ENCODE data around the gene PPIB. TPM values are rescaled to one million over a fixed set of nuclear protein-coding genes. Genes with fewer than 3 reads are reported as not detected.
"Not testable (repeated sequence)": the region's sequence is repeated elsewhere in the genome, so short reads cannot be mapped to it uniquely, and the experiment has no call there.

PPIB gene
- total and polyA plus RNA-seq, 8 donors: 512 to 728 (median 544) TPM

DNA sequence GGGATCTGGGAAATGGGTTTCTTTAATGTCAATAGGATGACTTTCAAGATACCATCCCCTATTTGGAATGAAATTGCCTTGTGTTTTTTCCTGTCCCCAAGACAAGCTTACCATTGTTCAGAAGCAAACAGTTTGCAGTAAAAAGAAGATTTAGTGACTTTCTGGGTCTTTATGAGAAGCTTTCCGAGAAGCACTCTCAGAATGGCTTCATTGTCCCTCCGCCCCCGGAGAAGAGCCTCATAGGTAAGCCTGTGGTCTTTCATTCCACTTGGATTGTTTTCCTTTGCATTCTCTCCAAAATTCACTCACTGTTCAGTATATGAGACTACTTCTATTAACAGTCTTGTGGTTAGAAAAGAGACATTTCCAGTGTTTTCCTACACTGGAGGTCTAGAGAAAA, 36.8 kb downstream of the PPIB start:
- peaks cover 0 to 100% of the 10 kb centered on the region in 2 donors for H3K36me3 ChIP-seq
- H3K27ac ChIP-seq: no peak overlapping the region
- TF ChIP-seq, protein P1, sequence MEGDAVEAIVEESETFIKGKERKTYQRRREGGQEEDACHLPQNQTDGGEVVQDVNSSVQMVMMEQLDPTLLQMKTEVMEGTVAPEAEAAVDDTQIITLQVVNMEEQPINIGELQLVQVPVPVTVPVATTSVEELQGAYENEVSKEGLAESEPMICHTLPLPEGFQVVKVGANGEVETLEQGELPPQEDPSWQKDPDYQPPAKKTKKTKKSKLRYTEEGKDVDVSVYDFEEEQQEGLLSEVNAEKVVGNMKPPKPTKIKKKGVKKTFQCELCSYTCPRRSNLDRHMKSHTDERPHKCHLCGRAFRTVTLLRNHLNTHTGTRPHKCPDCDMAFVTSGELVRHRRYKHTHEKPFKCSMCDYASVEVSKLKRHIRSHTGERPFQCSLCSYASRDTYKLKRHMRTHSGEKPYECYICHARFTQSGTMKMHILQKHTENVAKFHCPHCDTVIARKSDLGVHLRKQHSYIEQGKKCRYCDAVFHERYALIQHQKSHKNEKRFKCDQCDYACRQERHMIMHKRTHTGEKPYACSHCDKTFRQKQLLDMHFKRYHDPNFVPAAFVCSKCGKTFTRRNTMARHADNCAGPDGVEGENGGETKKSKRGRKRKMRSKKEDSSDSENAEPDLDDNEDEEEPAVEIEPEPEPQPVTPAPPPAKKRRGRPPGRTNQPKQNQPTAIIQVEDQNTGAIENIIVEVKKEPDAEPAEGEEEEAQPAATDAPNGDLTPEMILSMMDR (IDR thresholded peaks at IDR 0.05): no peak
- H3K9me3 ChIP-seq: no peaks in the 10 kb centered on the region
- no peaks in the 10 kb centered on the region for H3K27me3 ChIP-seq
- H3K4me1 ChIP-seq: no peaks in the 10 kb centered on the region
- ATAC-seq (no peak), DNase-seq (no peak)
- intact Hi-C loops (cut with DNase I): no loop called here
- no peak overlapping the region for H3K4me3 ChIP-seq

DNA sequence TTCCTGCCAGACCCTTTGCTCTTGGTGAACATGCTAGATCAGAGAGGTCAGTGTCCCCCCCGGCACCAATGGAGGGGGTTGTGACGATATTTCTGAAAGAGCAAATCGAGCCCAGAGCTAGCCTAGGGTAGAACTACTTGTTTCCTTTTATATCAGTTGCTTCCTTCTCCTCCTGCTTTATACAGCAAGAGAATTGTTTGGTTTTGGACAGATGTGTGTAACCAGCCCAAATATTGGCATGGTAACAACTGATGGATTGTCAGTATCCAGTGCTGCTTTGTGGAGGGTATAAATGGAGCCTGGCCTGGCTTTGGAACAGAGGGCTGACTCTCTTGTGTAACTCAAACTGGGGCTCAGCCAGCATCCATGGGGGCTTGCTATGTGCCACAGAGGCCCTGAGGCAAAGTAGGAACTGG, 39.9 kb downstream of the PPIB start:
- DNase-seq (no peak), ATAC-seq (no peak)
- peaks cover 0 to 5% of the 10 kb centered on the region in 2 donors for H3K4me1 ChIP-seq
- no peak overlapping the region for H3K4me3 ChIP-seq
- H3K27ac ChIP-seq: no peak overlapping the region
- H3K27me3 ChIP-seq: no peaks in the 10 kb centered on the region
- peaks cover 0 to 100% of the 10 kb centered on the region in 2 donors for H3K36me3 ChIP-seq
- H3K9me3 ChIP-seq: no peaks in the 10 kb centered on the region
- TF ChIP-seq, protein P1 (IDR thresholded peaks at IDR 0.05): no peak
- intact Hi-C loops (cut with DNase I): no loop called here

DNA sequence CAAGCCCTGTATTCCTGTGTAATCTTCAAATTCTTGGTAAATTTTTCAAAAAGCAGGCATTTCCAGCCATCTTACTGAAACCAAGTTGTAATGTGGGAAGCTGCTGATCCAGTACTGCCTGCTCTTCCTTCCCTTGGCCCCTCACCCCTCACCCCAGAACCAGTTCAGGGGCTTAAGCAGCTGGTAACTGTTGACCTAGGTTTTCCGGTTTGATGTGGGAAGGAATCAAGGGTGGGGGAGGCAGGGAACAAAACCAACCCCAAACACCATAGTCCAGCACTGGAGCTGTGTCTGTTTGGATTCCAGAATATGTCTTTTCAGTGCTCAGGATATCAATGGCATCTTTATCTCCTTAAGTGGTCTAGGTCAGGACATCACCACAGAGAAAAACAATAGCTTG, 40.4 kb downstream of the PPIB start:
- ATAC-seq (no peak), DNase-seq (no peak)
- Histone ChIP-seq H3K27ac (no peak overlapping the region), H3K4me1 (peaks cover 0 to 7% of the 10 kb centered on the region in 2 donors), H3K27me3 (no peaks in the 10 kb centered on the region), H3K9me3 (no peaks in the 10 kb centered on the region), H3K36me3 (peaks cover 0 to 100% of the 10 kb centered on the region in 2 donors), H3K4me3 (no peak overlapping the region)
- TF ChIP-seq, protein P1 (IDR thresholded peaks at IDR 0.05): no peak
- intact Hi-C loops (cut with DNase I): no loop called here

DNA sequence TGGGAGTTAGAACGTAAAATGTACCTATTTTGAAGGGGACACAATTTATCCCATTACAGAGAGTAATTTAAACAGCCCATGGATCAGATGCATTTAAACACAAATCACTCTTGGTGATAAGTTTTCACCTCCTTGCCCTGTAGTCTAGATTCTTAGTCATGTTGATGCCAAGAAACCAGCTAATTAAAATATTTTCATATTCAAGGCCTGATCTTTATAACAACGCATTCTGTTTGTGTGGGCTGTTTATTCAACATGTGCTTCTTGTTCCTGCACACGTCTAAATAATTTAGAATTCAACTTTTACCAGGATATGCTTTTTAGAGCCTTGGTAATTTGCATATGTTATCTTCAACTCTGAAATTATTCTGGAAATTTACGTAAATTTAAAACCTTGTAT, 41.2 kb downstream of the PPIB start:
- Histone ChIP-seq H3K36me3 (peaks cover 0 to 100% of the 10 kb centered on the region in 2 donors), H3K27ac (no peak overlapping the region), H3K4me3 (no peak overlapping the region), H3K9me3 (no peaks in the 10 kb centered on the region), H3K4me1 (peaks cover 0 to 9% of the 10 kb centered on the region in 2 donors), H3K27me3 (no peaks in the 10 kb centered on the region)
- TF ChIP-seq, protein P1 (IDR thresholded peaks at IDR 0.05): no peak
- ATAC-seq (no peak), DNase-seq (no peak)
- intact Hi-C loops (cut with DNase I): no loop called here

DNA sequence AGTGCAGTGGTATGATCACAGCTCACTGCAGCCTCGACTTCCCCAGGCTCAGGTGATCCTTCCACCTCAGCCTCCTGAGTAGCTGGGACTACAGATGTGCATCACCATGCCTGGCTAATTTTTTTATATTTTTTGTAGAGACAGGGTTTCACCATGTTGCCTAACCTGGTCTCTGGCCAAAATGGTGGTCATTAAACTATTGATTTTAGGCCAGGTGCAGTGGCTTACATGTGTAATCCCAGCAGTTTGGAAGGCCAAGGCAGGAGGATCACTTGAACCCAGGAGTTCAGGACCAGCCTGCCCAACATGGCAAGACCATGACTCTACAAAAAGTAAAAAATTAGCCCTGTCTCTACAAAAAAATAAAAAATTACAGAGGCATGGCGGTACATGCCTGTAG, 42.5 kb downstream of the PPIB start:
- H3K4me1 ChIP-seq; H3K27ac ChIP-seq; H3K9me3 ChIP-seq; DNase-seq; H3K4me3 ChIP-seq; H3K27me3 ChIP-seq; ATAC-seq; intact Hi-C loops (cut with DNase I): not testable (repeated sequence)
- H3K36me3 ChIP-seq: peaks cover 0 to 100% of the 10 kb centered on the region in 2 donors
